Vagina (tissue), 2 donors: ENCODE results near the gene THOC1. TPM values are rescaled to one million over a fixed set of nuclear protein-coding genes. Genes with fewer than 3 reads are reported as not detected.
"Not testable (repeated sequence)": the region's sequence is repeated elsewhere in the genome, so short reads cannot be mapped to it uniquely, and the experiment has no call there.

Experiments
- DNase-seq, 2 donors: peaks; one replicate each; pipeline ENCODE4 v3.0.0-alpha.2; 2017; ENCODE audit errors: extremely low spot score in 2 of 2
- H3K27ac ChIP-seq: fragments of 200-600 bp; sonication (generic); one replicate; pipeline ENCODE4 v1.5.1; 2019
- H3K27me3 ChIP-seq: fragments of 200-600 bp; sonication (generic); one replicate; pipeline ENCODE4 v1.5.1; 2019
- H3K36me3 ChIP-seq, 2 donors: fragments of 200-600 bp; sonication (generic); one replicate each; pipeline ENCODE4 v1.5.1; 2017 to 2019
- H3K4me1 ChIP-seq: fragments of 200-600 bp; sonication (generic); one replicate; pipeline ENCODE4 v1.5.1; 2019
- H3K4me3 ChIP-seq, 2 donors: fragments of 200-600 bp; sonication (generic); 1 replicate in 1 of 2; 2 replicates in 1 of 2; pipeline ENCODE4 v1.5.1; 2016 to 2019
- H3K9me3 ChIP-seq: fragments of 200-600 bp; sonication (generic); one replicate; pipeline ENCODE4 v1.5.1; 2019
- POLR2A ChIP-seq, 2 donors: fragments of 450-650 bp; IDR thresholded peaks; one replicate each; pipeline ENCODE4 v1.6.1; 2017; ENCODE audit warnings: antibody characterized with exemption in 2 of 2, mild to moderate bottlenecking in 2 of 2, moderate library complexity in 2 of 2
- POLR2AphosphoS5 ChIP-seq, 2 donors: sonication (generic); formaldehyde crosslinking; IDR thresholded peaks; one replicate each; pipeline ENCODE4 v1.9.0; 2017; ENCODE audit warnings: antibody characterized with exemption in 2 of 2, mild to moderate bottlenecking in 2 of 2, low read depth in 1 of 2; ENCODE audit not compliant: insufficient read depth in 1 of 2
- intact Hi-C: fragments of 100-400 bp; cut with DNase I; formaldehyde crosslinking; loops from one replicate; pipeline ENCODE4 v1.15.1; 2023
- total RNA-seq: library from RNA; depleted of rRNA; stranded (reverse); fragments of >200 nt; gene quantifications from one replicate; pipeline ENCODE4 v1.2.3, GENCODE V29; 2016
- TF ChIP-seq, protein P1 (sequence below), 3 experiments: fragments of 450-650 bp in 2 of 3; fragments of 200-600 bp in 1 of 3; sonication (generic) in 1 of 3; IDR thresholded peaks; one replicate each; pipeline ENCODE4 v1.5.1; 2017 to 2019; ENCODE audit warnings: antibody characterized with exemption in 3 of 3, mild to moderate bottlenecking in 2 of 3, moderate library complexity in 2 of 3

The THOC1 gene
- total RNA-seq, 1 donor from 2014 or later = 47.9 TPM

DNA sequence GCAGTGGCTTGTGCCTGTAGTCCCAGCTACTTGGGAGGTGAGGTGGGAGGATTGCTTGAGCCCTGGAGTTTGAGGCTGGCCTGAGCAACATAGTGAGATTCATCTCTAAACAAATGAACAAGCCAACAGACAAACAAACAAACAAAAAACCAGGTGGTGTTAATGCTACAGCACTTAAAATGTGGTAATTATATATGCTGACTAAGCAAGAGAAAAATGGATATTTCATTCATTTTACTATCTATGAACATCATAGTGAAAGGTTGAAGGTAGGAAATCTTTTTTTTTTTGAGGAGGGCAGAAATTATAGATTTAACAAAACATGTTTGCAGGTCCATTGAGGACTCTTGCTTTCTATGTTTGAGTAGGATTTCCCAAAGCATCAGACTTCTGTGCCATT lies 42.2 kb upstream of the THOC1 start:
- H3K27me3 ChIP-seq = no peaks in the 10 kb centered on the region
- H3K27ac ChIP-seq = no peak overlapping the region
- TF ChIP-seq POLR2AphosphoS5 (IDR thresholded peaks at IDR 0.05; ENCODE audit: insufficient read depth in 1 of 2, low read depth in 1 of 2) = no peak
- no peak for TF ChIP-seq POLR2A (IDR thresholded peaks at IDR 0.05)
- TF ChIP-seq, protein P1, sequence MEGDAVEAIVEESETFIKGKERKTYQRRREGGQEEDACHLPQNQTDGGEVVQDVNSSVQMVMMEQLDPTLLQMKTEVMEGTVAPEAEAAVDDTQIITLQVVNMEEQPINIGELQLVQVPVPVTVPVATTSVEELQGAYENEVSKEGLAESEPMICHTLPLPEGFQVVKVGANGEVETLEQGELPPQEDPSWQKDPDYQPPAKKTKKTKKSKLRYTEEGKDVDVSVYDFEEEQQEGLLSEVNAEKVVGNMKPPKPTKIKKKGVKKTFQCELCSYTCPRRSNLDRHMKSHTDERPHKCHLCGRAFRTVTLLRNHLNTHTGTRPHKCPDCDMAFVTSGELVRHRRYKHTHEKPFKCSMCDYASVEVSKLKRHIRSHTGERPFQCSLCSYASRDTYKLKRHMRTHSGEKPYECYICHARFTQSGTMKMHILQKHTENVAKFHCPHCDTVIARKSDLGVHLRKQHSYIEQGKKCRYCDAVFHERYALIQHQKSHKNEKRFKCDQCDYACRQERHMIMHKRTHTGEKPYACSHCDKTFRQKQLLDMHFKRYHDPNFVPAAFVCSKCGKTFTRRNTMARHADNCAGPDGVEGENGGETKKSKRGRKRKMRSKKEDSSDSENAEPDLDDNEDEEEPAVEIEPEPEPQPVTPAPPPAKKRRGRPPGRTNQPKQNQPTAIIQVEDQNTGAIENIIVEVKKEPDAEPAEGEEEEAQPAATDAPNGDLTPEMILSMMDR (IDR thresholded peaks at IDR 0.05) = no peak
- H3K4me3 ChIP-seq = no peak overlapping the region
- no peaks in the 10 kb centered on the region for H3K9me3 ChIP-seq
- no peaks in the 10 kb centered on the region for H3K4me1 ChIP-seq
- intact Hi-C loops = no loop called here
- no peaks in the 10 kb centered on the region for H3K36me3 ChIP-seq
- DNase-seq = no peak

DNA sequence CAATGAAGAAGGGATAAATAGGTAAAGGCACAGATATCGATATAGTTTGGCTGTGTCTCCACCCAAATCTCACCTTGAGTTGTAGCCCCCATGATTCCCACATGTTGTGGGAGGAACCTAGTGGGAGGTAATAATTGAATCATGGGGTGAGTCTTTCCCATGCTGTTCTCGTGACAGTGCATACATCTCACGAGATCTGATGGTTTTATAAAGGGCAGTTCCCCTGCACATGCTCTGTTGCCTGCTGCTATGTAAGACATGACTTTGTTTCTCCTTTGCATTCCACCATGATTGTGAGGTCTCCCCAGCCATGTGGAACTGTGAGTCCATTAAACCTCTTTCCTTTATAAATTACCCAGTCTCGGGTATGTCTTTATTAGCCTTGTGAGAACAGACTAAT lies 40.2 kb upstream of the THOC1 start:
- intact Hi-C loops, H3K4me3 ChIP-seq, H3K36me3 ChIP-seq, DNase-seq, H3K27ac ChIP-seq, H3K9me3 ChIP-seq, H3K4me1 ChIP-seq, H3K27me3 ChIP-seq: not testable (repeated sequence)

DNA sequence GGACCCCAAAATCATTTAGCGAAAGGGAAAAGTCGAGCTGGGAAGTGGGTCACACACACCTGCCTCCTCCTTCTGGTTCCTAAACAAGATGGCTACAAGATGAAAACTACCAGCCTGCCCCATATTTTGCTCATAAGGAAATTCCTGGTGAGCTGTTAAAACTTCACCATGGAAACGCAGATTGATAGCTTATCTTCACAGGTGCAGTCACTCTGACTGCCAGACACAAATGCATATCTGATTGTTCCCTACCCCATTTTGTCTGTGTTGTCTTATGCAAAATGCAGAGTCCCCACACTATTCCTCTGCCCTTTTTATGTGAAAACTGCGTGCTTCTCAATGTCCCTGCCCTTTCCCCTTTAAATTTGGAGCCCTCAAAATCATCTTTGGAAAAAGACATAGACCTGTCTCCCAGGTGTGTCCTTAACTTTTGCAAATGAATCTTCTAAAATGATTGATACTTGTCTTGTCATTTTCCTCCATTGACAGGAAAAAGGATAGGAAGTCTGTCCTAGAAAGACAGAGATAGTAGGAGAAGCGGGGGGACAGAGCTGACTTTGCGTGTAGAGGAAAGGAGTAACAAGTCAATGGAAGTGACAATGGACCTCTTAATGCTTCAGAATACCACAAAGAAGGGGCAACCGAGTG lies 38.9 kb upstream of the THOC1 start:
- Histone ChIP-seq H3K36me3 (no peaks in the 10 kb centered on the region), H3K9me3 (no peaks in the 10 kb centered on the region), H3K4me3 (no peak overlapping the region), H3K27me3 (no peaks in the 10 kb centered on the region), H3K27ac (no peak overlapping the region), H3K4me1 (no peaks in the 10 kb centered on the region)
- DNase-seq = no peak
- no peak for TF ChIP-seq POLR2AphosphoS5 (IDR thresholded peaks at IDR 0.05; ENCODE audit: insufficient read depth in 1 of 2, low read depth in 1 of 2)
- TF ChIP-seq, protein P1 (IDR thresholded peaks at IDR 0.05) = no peak
- no peak for TF ChIP-seq POLR2A (IDR thresholded peaks at IDR 0.05)
- intact Hi-C loops = no loop called here

DNA sequence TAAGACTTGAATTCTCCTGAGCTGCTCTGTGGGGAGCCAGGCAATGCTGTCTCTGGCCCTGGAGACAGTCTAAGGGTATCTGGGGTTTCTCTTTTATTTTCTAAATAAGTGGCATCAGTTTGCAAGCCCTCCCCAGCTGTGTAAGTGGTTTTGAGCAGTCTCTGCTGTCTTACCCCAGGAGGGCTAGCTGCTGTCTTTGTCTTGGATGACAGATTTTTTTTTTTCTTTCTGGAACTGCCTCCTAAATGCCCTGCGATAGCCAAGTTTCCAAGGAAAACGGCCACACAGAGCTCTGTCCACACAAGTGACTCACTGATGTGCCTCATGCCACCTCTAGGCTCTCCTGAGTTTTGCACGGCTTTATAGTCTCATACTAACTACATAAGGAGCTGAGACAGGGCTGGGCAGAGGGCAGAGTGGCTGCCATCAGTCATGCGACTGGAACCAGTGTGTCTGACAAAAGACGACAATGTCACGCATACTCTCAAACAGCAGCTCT lies 37.2 kb upstream of the THOC1 start:
- Histone ChIP-seq H3K9me3 (no peaks in the 10 kb centered on the region), H3K27ac (no peak overlapping the region), H3K4me3 (no peak overlapping the region), H3K36me3 (no peaks in the 10 kb centered on the region), H3K27me3 (no peaks in the 10 kb centered on the region), H3K4me1 (no peaks in the 10 kb centered on the region)
- intact Hi-C loops = no loop called here
- no peak for DNase-seq
- no peak for TF ChIP-seq POLR2AphosphoS5 (IDR thresholded peaks at IDR 0.05; ENCODE audit: insufficient read depth in 1 of 2, low read depth in 1 of 2)
- no peak for TF ChIP-seq POLR2A (IDR thresholded peaks at IDR 0.05)
- TF ChIP-seq, protein P1 (IDR thresholded peaks at IDR 0.05) = no peak

DNA sequence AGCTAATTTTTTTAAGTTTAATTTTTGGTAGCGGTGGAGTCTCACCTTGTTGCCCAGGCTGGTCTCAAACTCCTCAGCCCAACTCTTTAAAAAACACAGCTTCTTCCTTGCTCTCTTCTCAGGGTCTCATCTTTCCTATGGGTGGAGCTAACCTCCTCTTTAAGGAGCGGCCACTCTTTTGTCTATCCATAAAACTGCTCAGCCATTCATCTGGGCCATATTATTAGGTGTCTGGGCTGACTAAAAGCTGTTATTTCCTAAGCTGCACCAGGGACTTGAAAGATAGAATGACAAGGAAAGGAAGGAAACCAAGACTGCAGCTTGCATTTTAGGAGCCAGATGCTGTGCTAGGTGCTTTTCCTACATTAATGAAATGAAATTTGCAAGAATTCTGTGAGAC lies 35.8 kb upstream of the THOC1 start:
- Histone ChIP-seq H3K4me3 (no peak overlapping the region), H3K36me3 (no peaks in the 10 kb centered on the region), H3K9me3 (no peaks in the 10 kb centered on the region), H3K27me3 (no peaks in the 10 kb centered on the region), H3K27ac (no peak overlapping the region), H3K4me1 (no peaks in the 10 kb centered on the region)
- intact Hi-C loops = no loop called here
- no peak for DNase-seq
- TF ChIP-seq POLR2AphosphoS5 (IDR thresholded peaks at IDR 0.05; ENCODE audit: insufficient read depth in 1 of 2, low read depth in 1 of 2) (no peak), POLR2A (IDR thresholded peaks at IDR 0.05) (no peak)
- TF ChIP-seq, protein P1 (IDR thresholded peaks at IDR 0.05) = no peak
